Nephron progenitor cell (in vitro differentiated cells): Measurements from ENCODE around the gene FAM3D.
"Not testable (repeated sequence)": the region's sequence is repeated elsewhere in the genome, so short reads cannot be mapped to it uniquely, and the experiment has no call there.

Source experiments
- DNase-seq: peaks from one replicate; pipeline ENCODE4 v3.0.0; 2021
- H3K27ac Mint-ChIP-seq: 2 replicates; pipeline ENCODE4 v1.8.0; 2021; ENCODE audit warnings: mild to moderate bottlenecking, moderate library complexity, mixed read lengths
- H3K27me3 Mint-ChIP-seq: 2 replicates; pipeline ENCODE4 v1.8.0; 2021; ENCODE audit warnings: mild to moderate bottlenecking, low read depth, mixed read lengths; ENCODE audit not compliant: poor library complexity
- H3K36me3 Mint-ChIP-seq: 2 replicates; pipeline ENCODE4 v1.8.0; 2021; ENCODE audit warnings: low read depth, mixed read lengths
- H3K4me1 Mint-ChIP-seq: 2 replicates; pipeline ENCODE4 v1.8.0; 2021; ENCODE audit warnings: mixed read lengths
- H3K4me3 Mint-ChIP-seq: 2 replicates; pipeline ENCODE4 v1.8.0; 2021; ENCODE audit warnings: mild to moderate bottlenecking, moderate library complexity, mixed read lengths
- H3K9me3 Mint-ChIP-seq: 2 replicates; pipeline ENCODE4 v1.8.0; 2021; ENCODE audit warnings: mild to moderate bottlenecking, moderate library complexity, mixed read lengths
- CTCF ChIP-seq: fragments of 200-600 bp; sonication (generic); IDR thresholded peaks from 2 replicates; pipeline ENCODE4 v1.5.0; 2021; ENCODE audit warnings: antibody characterized with exemption

Gene FAM3D

GRCh38 chr3:58706395-58707167 is 40.0 kb upstream of the FAM3D start:
- DNase-seq, result no peak
- peaks cover 4% of the 10 kb centered on the region for H3K36me3 Mint-ChIP-seq
- no peak overlapping the region for H3K27ac Mint-ChIP-seq
- H3K9me3 Mint-ChIP-seq, result peaks cover 3% of the 10 kb centered on the region
- no peaks in the 10 kb centered on the region for H3K27me3 Mint-ChIP-seq
- H3K4me1 Mint-ChIP-seq, result peaks cover 3% of the 10 kb centered on the region
- no peak for TF ChIP-seq CTCF
- no peak overlapping the region for H3K4me3 Mint-ChIP-seq

GRCh38 chr3:58704745-58705144 is 38.2 kb upstream of the FAM3D start:
- peaks cover 3% of the 10 kb centered on the region for H3K4me1 Mint-ChIP-seq
- no peak overlapping the region for H3K27ac Mint-ChIP-seq
- DNase-seq, result no peak
- H3K27me3 Mint-ChIP-seq, result peaks cover 2% of the 10 kb centered on the region
- peaks cover 7% of the 10 kb centered on the region for H3K9me3 Mint-ChIP-seq
- H3K36me3 Mint-ChIP-seq, result peaks cover 9% of the 10 kb centered on the region
- H3K4me3 Mint-ChIP-seq, result no peak overlapping the region
- no peak for TF ChIP-seq CTCF

- peaks cover 13% of the 10 kb centered on the region for H3K36me3 Mint-ChIP-seq
- H3K27me3 Mint-ChIP-seq, H3K4me1 Mint-ChIP-seq, H3K27ac Mint-ChIP-seq, DNase-seq, H3K4me3 Mint-ChIP-seq: not testable (repeated sequence)
- H3K9me3 Mint-ChIP-seq, result peaks cover 11% of the 10 kb centered on the region
Measured at GRCh38 chr3:58704304-58704703, 37.7 kb upstream of the FAM3D start.

GRCh38 chr3:58698246-58698645 is 31.7 kb upstream of the FAM3D start:
- no peak for TF ChIP-seq CTCF
- Mint-ChIP-seq H3K27me3 (peaks cover 6% of the 10 kb centered on the region), H3K4me3 (no peak overlapping the region), H3K27ac (no peak overlapping the region), H3K4me1 (peaks cover 8% of the 10 kb centered on the region), H3K9me3 (peaks cover 39% of the 10 kb centered on the region), H3K36me3 (peaks cover 43% of the 10 kb centered on the region)
- no peak for DNase-seq

GRCh38 chr3:58697561-58697960 is 31.0 kb upstream of the FAM3D start:
- DNase-seq, result no peak
- peaks cover 45% of the 10 kb centered on the region for H3K9me3 Mint-ChIP-seq
- no peak for TF ChIP-seq CTCF
- H3K4me1 Mint-ChIP-seq, result peaks cover 8% of the 10 kb centered on the region
- peaks cover 45% of the 10 kb centered on the region for H3K36me3 Mint-ChIP-seq
- H3K4me3 Mint-ChIP-seq, result no peak overlapping the region
- peaks cover 6% of the 10 kb centered on the region for H3K27me3 Mint-ChIP-seq
- no peak overlapping the region for H3K27ac Mint-ChIP-seq

- Mint-ChIP-seq H3K9me3 (peaks cover 47% of the 10 kb centered on the region), H3K36me3 (peaks cover 42% of the 10 kb centered on the region)
- not testable (repeated sequence) for H3K27me3 Mint-ChIP-seq, H3K27ac Mint-ChIP-seq, H3K4me1 Mint-ChIP-seq, H3K4me3 Mint-ChIP-seq, DNase-seq
Measured at GRCh38 chr3:58696813-58697212, 30.2 kb upstream of the FAM3D start.

- H3K36me3 Mint-ChIP-seq, result peaks cover 48% of the 10 kb centered on the region
- no peak for TF ChIP-seq CTCF
- no peak overlapping the region for H3K4me3 Mint-ChIP-seq
- no peak for DNase-seq
- H3K9me3 Mint-ChIP-seq, result peaks cover 55% of the 10 kb centered on the region
- H3K27ac Mint-ChIP-seq, result no peak overlapping the region
- peaks cover 6% of the 10 kb centered on the region for H3K27me3 Mint-ChIP-seq
- peaks cover 8% of the 10 kb centered on the region for H3K4me1 Mint-ChIP-seq
Measured at GRCh38 chr3:58696093-58696492, 29.5 kb upstream of the FAM3D start.

- H3K4me1 Mint-ChIP-seq, H3K27me3 Mint-ChIP-seq, DNase-seq, H3K4me3 Mint-ChIP-seq, H3K27ac Mint-ChIP-seq: not testable (repeated sequence)
- Mint-ChIP-seq H3K9me3 (peaks cover 61% of the 10 kb centered on the region), H3K36me3 (peaks cover 48% of the 10 kb centered on the region)
Measured at GRCh38 chr3:58695284-58695683, 28.7 kb upstream of the FAM3D start.
